ENCODE results near the gene KLC4.
"Not testable (repeated sequence)": the region's sequence is repeated elsewhere in the genome, so short reads cannot be mapped to it uniquely, and the experiment has no call there.

KLC4 gene

DNA sequence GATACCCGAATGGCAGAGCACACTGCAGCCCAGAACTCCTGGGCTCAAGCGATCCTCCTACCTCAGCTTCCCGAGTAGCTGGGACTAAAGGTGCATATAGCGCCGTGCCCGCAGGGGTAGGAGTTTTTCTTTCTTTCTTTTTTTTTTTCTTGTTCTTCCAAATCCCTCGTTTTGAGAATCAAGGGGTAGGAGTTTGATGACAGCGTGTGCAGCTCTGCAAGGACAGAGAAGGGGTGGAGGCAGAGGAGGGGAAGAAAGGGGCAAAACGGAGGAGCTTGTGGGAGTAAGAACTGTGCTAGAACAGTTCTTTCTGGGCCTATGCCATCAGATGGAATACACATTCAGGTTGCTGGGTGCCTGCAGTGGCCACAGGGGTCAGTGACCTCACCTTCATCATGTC, 22.7 kb upstream of the KLC4 start:
- Histone ChIP-seq H3K4me3 (ENCODE audit: low read length) (no peak overlapping the region), H3K36me3 (ENCODE audit: control insufficient read depth, insufficient read depth, low read length) (peaks cover 18% of the 10 kb centered on the region), H3K9me3 (ENCODE audit: control insufficient read depth, insufficient read depth, low read length) (no peaks in the 10 kb centered on the region), H3K27me3 (ENCODE audit: control insufficient read depth, insufficient read depth, low read length) (no peaks in the 10 kb centered on the region), H3K27ac (ENCODE audit: low read length) (no peak overlapping the region), H3K4me1 (ENCODE audit: control insufficient read depth, insufficient read depth, low read length) (no peaks in the 10 kb centered on the region)
- no CpG with 5 or more reads among the region's 9 CpGs for WGBS (ENCODE audit: insufficient coverage, insufficient read length)
- DNase-seq (ENCODE audit: low read depth, low spot score) = no peak

DNA sequence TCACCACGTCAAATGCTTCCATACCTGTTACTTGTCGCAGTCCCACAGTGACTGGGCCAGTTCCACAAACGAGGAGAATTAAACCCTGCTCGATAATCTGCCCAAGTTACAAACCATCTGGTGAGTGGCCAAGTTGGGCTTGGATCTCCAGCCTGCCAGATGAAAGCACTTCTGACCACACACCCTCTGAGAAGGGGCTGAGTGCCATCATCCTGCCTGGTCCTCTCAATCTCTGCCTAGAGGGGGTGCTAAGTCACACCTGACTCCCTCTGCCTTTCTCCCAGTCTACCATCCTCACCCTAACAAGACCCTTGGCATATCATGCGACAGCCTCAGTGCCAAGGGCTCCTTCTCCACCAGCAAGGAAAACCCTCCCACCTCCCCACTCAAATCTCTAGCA, 22.2 kb upstream of the KLC4 start:
- DNase-seq (ENCODE audit: low read depth, low spot score) = no peak
- peaks cover 18% of the 10 kb centered on the region for H3K36me3 ChIP-seq (ENCODE audit: control insufficient read depth, insufficient read depth, low read length)
- no peaks in the 10 kb centered on the region for H3K9me3 ChIP-seq (ENCODE audit: control insufficient read depth, insufficient read depth, low read length)
- no peak overlapping the region for H3K4me3 ChIP-seq (ENCODE audit: low read length)
- H3K4me1 ChIP-seq (ENCODE audit: control insufficient read depth, insufficient read depth, low read length) = no peaks in the 10 kb centered on the region
- H3K27me3 ChIP-seq (ENCODE audit: control insufficient read depth, insufficient read depth, low read length) = no peaks in the 10 kb centered on the region
- H3K27ac ChIP-seq (ENCODE audit: low read length) = no peak overlapping the region
- no CpG with 5 or more reads among the region's 5 CpGs for WGBS (ENCODE audit: insufficient coverage, insufficient read length)

DNA sequence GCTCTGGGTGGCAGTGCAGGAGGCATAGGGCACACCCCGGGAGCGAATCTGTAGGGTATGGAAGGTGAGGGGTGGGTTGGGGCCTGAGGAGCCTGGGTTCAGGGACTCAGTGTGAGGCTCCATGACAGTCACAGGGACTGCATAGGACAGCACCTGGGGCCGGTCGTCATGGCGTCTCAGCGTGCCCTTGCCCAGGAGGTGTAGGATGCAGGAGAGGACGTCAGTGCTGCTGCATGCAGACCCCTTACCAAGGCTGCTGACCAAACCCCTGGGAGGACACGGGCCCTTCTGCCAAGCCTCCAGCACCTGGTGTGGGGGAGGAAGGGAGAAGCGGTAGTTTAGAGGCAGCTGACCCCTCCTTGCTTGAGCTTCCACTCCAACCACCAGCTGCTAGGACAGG, 21.7 kb upstream of the KLC4 start:
- no peak overlapping the region for H3K27ac ChIP-seq (ENCODE audit: low read length)
- H3K36me3 ChIP-seq (ENCODE audit: control insufficient read depth, insufficient read depth, low read length) = peaks cover 15% of the 10 kb centered on the region
- WGBS (ENCODE audit: insufficient coverage, insufficient read length) = no CpG with 5 or more reads among the region's 9 CpGs
- no peaks in the 10 kb centered on the region for H3K27me3 ChIP-seq (ENCODE audit: control insufficient read depth, insufficient read depth, low read length)
- no peaks in the 10 kb centered on the region for H3K9me3 ChIP-seq (ENCODE audit: control insufficient read depth, insufficient read depth, low read length)
- H3K4me1 ChIP-seq (ENCODE audit: control insufficient read depth, insufficient read depth, low read length) = no peaks in the 10 kb centered on the region
- no peak for DNase-seq (ENCODE audit: low read depth, low spot score)
- H3K4me3 ChIP-seq (ENCODE audit: low read length) = no peak overlapping the region

DNA sequence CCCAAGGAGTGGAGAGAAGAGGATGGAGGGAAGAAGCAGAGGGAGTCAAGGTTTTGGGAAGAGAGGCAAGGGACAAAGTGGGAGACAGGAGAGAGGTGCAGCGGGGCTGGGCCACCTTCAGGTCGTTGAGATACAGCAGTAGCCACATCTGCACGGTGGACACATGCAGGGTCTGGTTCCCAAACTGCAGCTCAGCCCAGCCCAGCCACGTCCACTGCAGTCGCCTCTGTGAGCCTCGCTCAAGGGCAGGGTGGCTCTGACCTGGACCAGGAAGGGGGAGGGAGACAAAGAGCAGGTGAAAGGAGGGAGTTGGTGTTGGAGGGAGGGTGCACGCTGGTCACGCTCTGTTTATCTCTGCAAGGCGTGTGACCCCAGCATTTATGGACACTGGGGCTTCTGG, 20.7 kb upstream of the KLC4 start:
- WGBS (ENCODE audit: insufficient coverage, insufficient read length) = no CpG with 5 or more reads among the region's 9 CpGs
- no peaks in the 10 kb centered on the region for H3K27me3 ChIP-seq (ENCODE audit: control insufficient read depth, insufficient read depth, low read length)
- no peak overlapping the region for H3K27ac ChIP-seq (ENCODE audit: low read length)
- DNase-seq (ENCODE audit: low read depth, low spot score) = no peak
- H3K36me3 ChIP-seq (ENCODE audit: control insufficient read depth, insufficient read depth, low read length) = peaks cover 18% of the 10 kb centered on the region
- H3K9me3 ChIP-seq (ENCODE audit: control insufficient read depth, insufficient read depth, low read length) = no peaks in the 10 kb centered on the region
- H3K4me1 ChIP-seq (ENCODE audit: control insufficient read depth, insufficient read depth, low read length) = no peaks in the 10 kb centered on the region
- no peak overlapping the region for H3K4me3 ChIP-seq (ENCODE audit: low read length)

DNA sequence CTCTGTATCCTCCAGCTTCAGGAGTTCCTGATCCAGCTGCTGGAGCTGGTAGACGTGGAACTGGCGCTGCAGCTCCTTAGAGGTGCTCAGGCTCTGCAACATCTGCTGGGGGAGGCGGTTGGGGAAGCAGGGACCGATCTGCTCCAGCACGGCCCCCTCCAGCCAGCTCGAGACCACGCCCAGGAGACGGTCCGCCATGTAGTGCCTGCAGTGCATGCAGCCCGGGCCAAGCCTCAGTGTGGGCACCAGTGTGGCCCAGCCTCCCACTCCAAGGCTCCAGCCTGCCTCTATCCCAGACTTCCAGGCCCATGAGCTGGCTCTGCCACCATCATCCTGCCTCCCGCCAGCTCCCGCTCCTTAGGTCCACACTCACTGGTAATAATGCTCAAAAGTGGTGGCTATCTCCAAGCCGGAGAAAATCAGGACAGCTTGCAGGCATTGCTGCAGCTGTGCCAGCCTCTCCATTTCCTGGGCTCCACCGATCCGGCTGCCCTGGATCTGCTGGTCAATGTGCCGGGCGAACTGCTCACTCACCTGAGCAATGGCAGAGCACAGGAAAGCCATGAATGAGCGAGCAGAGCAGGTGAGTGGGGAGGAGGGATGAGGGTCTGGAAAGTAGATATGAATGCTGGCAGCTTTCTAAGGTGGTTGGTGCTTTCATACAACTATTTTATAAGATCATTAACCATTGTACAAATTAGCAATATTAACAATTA, 18.7 kb upstream of the KLC4 start:
- Histone ChIP-seq H3K27ac (ENCODE audit: low read length) (no peak overlapping the region), H3K9me3 (ENCODE audit: control insufficient read depth, insufficient read depth, low read length) (no peaks in the 10 kb centered on the region), H3K36me3 (ENCODE audit: control insufficient read depth, insufficient read depth, low read length) (peaks cover 18% of the 10 kb centered on the region), H3K4me3 (ENCODE audit: low read length) (no peak overlapping the region; the same call in 1 of the 2 replicates), H3K27me3 (ENCODE audit: control insufficient read depth, insufficient read depth, low read length) (no peaks in the 10 kb centered on the region), H3K4me1 (ENCODE audit: control insufficient read depth, insufficient read depth, low read length) (no peaks in the 10 kb centered on the region)
- WGBS (ENCODE audit: insufficient coverage, insufficient read length) = no CpG with 5 or more reads among the region's 18 CpGs
- no peak for DNase-seq (ENCODE audit: low read depth, low spot score)

DNA sequence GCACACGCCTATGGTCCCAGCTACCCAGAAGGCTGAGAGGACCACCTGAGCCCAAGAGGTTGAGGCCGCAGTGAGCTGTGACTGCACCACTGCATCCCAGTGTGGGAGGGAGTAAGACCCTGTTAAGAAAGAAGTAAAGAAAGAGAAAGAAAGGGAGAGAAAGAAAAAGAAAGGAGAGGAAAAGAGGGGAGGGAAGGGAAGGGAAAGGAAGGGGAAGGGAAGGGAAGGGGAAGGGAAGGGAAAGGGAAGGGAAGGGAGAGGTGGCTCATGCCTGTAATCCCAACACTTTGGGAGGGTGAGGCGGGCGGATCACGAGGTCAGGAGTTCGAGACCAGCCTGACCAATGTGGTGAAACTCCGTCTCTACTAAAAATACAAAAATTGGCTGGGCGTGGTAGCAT, 18.0 kb upstream of the KLC4 start:
- H3K4me1 ChIP-seq (ENCODE audit: control insufficient read depth, insufficient read depth, low read length); H3K27me3 ChIP-seq (ENCODE audit: control insufficient read depth, insufficient read depth, low read length); DNase-seq (ENCODE audit: low read depth, low spot score); H3K9me3 ChIP-seq (ENCODE audit: control insufficient read depth, insufficient read depth, low read length); H3K27ac ChIP-seq (ENCODE audit: low read length); H3K4me3 ChIP-seq (ENCODE audit: low read length): not testable (repeated sequence)
- WGBS (ENCODE audit: insufficient coverage, insufficient read length) = no CpG with 5 or more reads among the region's 8 CpGs
- H3K36me3 ChIP-seq (ENCODE audit: control insufficient read depth, insufficient read depth, low read length) = peaks cover 21% of the 10 kb centered on the region

DNA sequence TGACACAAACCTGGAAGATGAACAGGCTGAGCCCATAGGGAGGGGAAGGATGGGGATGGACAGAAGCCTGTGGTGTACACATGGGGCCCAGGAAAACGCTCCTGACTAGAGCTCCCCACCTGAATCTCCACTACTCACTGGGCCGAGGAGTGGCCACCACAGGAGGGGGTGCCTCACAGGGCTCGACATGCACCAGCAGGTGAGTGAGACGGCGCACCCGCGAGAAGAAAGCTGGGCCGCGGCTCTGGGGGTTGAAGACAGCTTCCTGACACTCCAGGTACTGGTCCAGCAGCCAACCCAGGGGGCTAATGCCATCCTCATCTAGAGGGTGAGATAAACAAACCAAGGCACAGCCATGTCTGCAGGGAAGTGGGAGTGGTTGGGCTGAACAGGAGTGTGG, 16.1 kb upstream of the KLC4 start:
- H3K4me1 ChIP-seq (ENCODE audit: control insufficient read depth, insufficient read depth, low read length) = no peaks in the 10 kb centered on the region
- H3K9me3 ChIP-seq (ENCODE audit: control insufficient read depth, insufficient read depth, low read length) = no peaks in the 10 kb centered on the region
- no peak overlapping the region for H3K27ac ChIP-seq (ENCODE audit: low read length)
- DNase-seq (ENCODE audit: low read depth, low spot score) = no peak
- no CpG with 5 or more reads among the region's 9 CpGs for WGBS (ENCODE audit: insufficient coverage, insufficient read length)
- H3K27me3 ChIP-seq (ENCODE audit: control insufficient read depth, insufficient read depth, low read length) = no peaks in the 10 kb centered on the region
- peaks cover 16% of the 10 kb centered on the region for H3K36me3 ChIP-seq (ENCODE audit: control insufficient read depth, insufficient read depth, low read length)
- no peak overlapping the region for H3K4me3 ChIP-seq (ENCODE audit: low read length)

DNA sequence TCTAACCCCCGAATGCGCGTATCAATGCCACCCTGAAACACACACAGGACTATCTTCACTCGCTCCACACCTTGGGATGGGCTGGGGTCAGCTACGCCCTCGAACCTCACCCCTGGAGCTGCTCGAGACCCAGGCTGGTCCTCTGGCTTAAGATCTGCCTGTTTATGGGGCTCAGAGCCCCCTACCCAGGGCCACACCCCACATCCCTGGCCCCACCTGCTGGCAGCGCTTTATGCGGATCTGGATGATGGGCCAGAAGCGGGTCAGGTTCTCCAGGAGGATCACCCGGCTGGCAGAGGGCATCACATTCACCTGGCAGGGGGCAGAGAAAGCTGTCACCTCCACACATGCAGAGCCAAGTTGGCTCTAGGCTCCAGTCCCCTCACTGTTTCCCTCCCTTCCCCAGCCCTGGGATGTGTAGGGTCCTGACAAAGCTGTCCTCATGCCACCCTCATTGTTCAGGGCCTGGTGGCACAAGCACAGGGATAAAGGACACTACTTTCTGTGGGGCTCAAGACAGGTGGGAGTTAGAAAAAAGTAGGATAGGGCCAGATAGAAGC, 14.0 kb upstream of the KLC4 start:
- DNase-seq (ENCODE audit: low read depth, low spot score) = no peak
- H3K4me1 ChIP-seq (ENCODE audit: control insufficient read depth, insufficient read depth, low read length) = no peaks in the 10 kb centered on the region
- no peak overlapping the region for H3K27ac ChIP-seq (ENCODE audit: low read length)
- peaks cover 14% of the 10 kb centered on the region for H3K36me3 ChIP-seq (ENCODE audit: control insufficient read depth, insufficient read depth, low read length)
- H3K27me3 ChIP-seq (ENCODE audit: control insufficient read depth, insufficient read depth, low read length) = no peaks in the 10 kb centered on the region
- no peaks in the 10 kb centered on the region for H3K9me3 ChIP-seq (ENCODE audit: control insufficient read depth, insufficient read depth, low read length)
- no peak overlapping the region for H3K4me3 ChIP-seq (ENCODE audit: low read length)
- no CpG with 5 or more reads among the region's 11 CpGs for WGBS (ENCODE audit: insufficient coverage, insufficient read length)

DNA sequence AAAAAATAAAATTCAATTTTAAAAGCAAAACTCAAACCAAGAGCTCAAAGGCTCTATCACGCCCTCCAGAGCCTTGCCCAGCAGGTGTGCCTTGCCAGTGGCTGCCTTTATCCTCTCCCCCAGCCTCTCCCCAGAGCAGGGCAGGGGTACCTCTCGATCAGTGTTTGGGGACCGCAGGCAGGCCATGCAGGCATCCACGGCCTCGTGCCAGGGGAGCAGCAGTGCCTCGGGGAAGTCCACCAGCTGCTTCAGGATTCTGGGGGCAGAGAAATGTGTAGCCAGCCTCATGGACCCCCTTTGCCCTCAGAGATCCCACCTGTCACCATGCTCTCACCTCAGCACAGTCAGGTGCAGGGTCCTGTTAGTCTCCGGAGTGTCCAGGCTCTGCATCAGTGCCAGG, 11.4 kb upstream of the KLC4 start:
- no peak overlapping the region for H3K4me3 ChIP-seq (ENCODE audit: low read length)
- no CpG with 5 or more reads among the region's 7 CpGs for WGBS (ENCODE audit: insufficient coverage, insufficient read length)
- H3K27me3 ChIP-seq (ENCODE audit: control insufficient read depth, insufficient read depth, low read length) = no peaks in the 10 kb centered on the region
- DNase-seq (ENCODE audit: low read depth, low spot score) = no peak
- H3K27ac ChIP-seq (ENCODE audit: low read length) = no peak overlapping the region
- H3K4me1 ChIP-seq (ENCODE audit: control insufficient read depth, insufficient read depth, low read length) = 0 out of 2 replicates have a peak, but pooled peaks cover 1% of the 10 kb centered on the region
- H3K9me3 ChIP-seq (ENCODE audit: control insufficient read depth, insufficient read depth, low read length) = no peaks in the 10 kb centered on the region
- peaks cover 15% of the 10 kb centered on the region for H3K36me3 ChIP-seq (ENCODE audit: control insufficient read depth, insufficient read depth, low read length)

DNA sequence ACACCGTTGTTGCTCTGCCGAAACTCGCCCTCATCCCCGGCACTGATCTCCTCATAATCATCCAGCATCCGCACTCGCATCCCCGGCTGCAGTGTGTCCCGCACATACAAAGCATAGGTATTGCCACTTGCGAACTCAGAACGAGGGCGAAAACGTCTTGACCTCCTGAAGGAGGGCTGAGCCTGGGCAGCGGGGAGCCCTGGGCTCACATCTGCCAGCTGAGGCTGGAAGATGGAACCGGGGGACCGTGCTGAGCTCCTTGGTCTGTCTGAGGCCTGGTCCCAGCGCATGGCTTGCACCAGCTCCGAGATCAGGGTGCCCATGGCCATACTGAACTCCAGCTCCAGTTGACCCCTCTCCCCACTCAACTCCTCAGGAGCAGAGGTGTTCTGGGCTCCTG, 8.4 kb upstream of the KLC4 start:
- no peaks in the 10 kb centered on the region for H3K9me3 ChIP-seq (ENCODE audit: control insufficient read depth, insufficient read depth, low read length)
- no CpG with 5 or more reads among the region's 17 CpGs for WGBS (ENCODE audit: insufficient coverage, insufficient read length)
- no peak overlapping the region for H3K27ac ChIP-seq (ENCODE audit: low read length)
- H3K27me3 ChIP-seq (ENCODE audit: control insufficient read depth, insufficient read depth, low read length) = no peaks in the 10 kb centered on the region
- H3K4me1 ChIP-seq (ENCODE audit: control insufficient read depth, insufficient read depth, low read length) = 0 out of 2 replicates have a peak, but pooled peaks cover 1% of the 10 kb centered on the region
- peaks cover 11% of the 10 kb centered on the region for H3K36me3 ChIP-seq (ENCODE audit: control insufficient read depth, insufficient read depth, low read length)
- no peak overlapping the region for H3K4me3 ChIP-seq (ENCODE audit: low read length)
- DNase-seq (ENCODE audit: low read depth, low spot score) = no peak
